ENCODE measurements around the gene DPYSL4. TPM values are rescaled to one million over a fixed set of nuclear protein-coding genes. Genes with fewer than 3 reads are reported as not detected.

Gene DPYSL4
- total RNA-seq, 1 experiment from 2014 or later = not detected

DNA sequence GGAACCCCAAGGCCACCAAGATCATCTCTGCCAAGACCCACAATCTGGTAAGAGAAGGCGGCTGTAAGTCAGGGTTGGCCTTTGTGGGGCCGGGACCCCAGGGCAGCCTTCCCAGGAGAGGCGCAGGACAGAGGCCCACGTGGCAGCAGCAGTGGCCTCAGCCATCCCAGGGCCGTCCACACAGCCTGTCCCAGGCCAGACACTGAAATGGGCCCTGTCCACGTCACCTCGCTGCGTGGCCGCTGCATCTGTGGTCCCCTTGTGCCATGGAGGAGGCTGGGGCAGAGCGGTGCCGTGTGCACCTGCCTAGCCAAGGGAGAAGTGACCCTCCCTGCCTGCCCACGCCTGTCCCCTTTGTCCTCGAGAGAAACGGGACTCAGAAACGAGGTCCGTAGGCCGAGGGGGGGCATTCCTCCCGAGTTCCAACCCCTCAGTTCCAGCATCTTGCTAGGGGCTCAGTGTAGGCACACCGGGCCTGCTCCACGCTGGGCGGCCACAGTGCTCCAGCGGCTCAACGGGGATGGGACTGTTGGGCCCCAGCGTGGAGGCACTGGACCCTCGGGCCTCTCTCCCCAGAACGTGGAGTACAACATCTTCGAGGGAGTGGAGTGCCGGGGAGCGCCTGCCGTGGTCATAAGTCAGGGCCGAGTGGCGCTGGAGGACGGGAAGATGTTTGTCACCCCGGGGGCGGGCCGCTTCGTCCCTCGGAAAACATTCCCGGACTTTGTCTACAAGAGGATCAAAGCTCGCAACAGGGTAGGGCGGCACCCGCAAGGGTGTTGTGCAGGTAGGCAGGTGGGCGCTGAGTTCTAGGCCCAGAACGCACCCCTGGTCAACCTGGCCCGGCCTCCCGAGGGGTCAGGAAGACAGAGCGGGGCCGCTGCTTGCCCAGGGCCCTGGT, 15.6 kb downstream of the DPYSL4 start:
- DNase-seq = no peak
- no peak overlapping the region for H3K4me3 ChIP-seq (ENCODE audit: low read length)
- H3K9ac ChIP-seq (ENCODE audit: low read length) = no peak overlapping the region
- no peak overlapping the region for H2AFZ ChIP-seq (ENCODE audit: low read length)
- H3K36me3 ChIP-seq (ENCODE audit: insufficient read depth, low read length) = no peaks in the 10 kb centered on the region
- H3K79me2 ChIP-seq (ENCODE audit: low read length) = no peaks in the 10 kb centered on the region
- no peaks in the 10 kb centered on the region for H4K20me1 ChIP-seq (ENCODE audit: insufficient read depth, low read depth, low read length)
- no peak overlapping the region for H3K27ac ChIP-seq (ENCODE audit: low read length)
- no peak overlapping the region for H3K4me2 ChIP-seq (ENCODE audit: low read depth, low read length, poor library complexity, severe bottlenecking)
- H3K9me3 ChIP-seq (ENCODE audit: low read length) = no peaks in the 10 kb centered on the region
- H3K27me3 ChIP-seq (ENCODE audit: low read length) = no peaks in the 10 kb centered on the region
- H3K4me1 ChIP-seq (ENCODE audit: low read length) = no peaks in the 10 kb centered on the region
- H3K9me2 ChIP-seq (replicated peaks; ENCODE audit: insufficient read depth, low read length) = no peaks in the 10 kb centered on the region

DNA sequence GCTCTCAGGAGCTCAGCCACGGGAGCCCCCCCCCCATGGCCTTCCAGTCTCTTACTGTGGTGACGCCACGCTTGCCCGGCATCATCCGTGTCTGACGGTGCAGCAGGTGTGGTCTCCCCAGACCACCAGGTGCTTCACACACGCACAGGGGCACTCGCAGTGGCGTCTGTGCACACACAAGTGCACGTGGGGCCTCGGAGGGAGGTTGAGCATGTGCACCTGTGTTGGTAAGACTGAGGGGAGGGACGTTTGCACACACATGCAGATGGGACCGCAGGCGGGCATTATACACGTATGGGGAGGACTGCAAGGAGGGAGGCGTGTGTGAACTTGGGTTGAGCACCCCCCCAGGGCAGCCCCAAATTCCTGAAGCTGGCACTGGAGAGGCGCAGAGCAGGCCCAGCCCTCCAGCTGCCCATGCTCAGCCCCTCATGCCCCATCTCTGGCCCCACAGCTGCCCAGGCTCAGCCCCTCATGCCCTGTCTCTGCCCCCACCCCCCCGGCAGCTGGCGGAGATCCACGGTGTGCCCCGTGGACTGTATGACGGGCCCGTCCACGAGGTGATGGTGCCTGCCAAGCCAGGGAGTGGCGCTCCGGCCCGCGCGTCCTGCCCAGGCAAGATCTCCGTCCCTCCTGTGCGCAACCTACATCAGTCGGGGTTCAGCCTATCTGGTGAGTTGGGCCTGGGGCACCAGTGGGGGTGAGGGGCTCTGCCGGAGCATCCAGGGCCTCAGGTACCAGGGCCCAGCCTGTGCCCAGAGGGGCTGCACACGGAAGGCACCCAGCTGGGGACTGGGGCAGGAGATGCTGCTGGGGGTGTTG, 16.7 kb downstream of the DPYSL4 start:
- no peaks in the 10 kb centered on the region for H3K9me2 ChIP-seq (replicated peaks; ENCODE audit: insufficient read depth, low read length)
- H3K27ac ChIP-seq (ENCODE audit: low read length) = no peak overlapping the region
- no peak overlapping the region for H2AFZ ChIP-seq (ENCODE audit: low read length)
- H3K4me2 ChIP-seq (ENCODE audit: low read depth, low read length, poor library complexity, severe bottlenecking) = no peak overlapping the region
- no peaks in the 10 kb centered on the region for H3K27me3 ChIP-seq (ENCODE audit: low read length)
- no peaks in the 10 kb centered on the region for H3K4me1 ChIP-seq (ENCODE audit: low read length)
- H3K36me3 ChIP-seq (ENCODE audit: insufficient read depth, low read length) = no peaks in the 10 kb centered on the region
- H3K9ac ChIP-seq (ENCODE audit: low read length) = no peak overlapping the region
- DNase-seq = no peak
- H4K20me1 ChIP-seq (ENCODE audit: insufficient read depth, low read depth, low read length) = no peaks in the 10 kb centered on the region
- H3K79me2 ChIP-seq (ENCODE audit: low read length) = no peaks in the 10 kb centered on the region
- H3K9me3 ChIP-seq (ENCODE audit: low read length) = no peaks in the 10 kb centered on the region
- no peak overlapping the region for H3K4me3 ChIP-seq (ENCODE audit: low read length)

GRCh38 chr10:132204078-132204780, 17.5 kb downstream of the DPYSL4 start:
- no peaks in the 10 kb centered on the region for H3K9me2 ChIP-seq (replicated peaks; ENCODE audit: insufficient read depth, low read length)
- no peaks in the 10 kb centered on the region for H3K36me3 ChIP-seq (ENCODE audit: insufficient read depth, low read length)
- no peak overlapping the region for H3K27ac ChIP-seq (ENCODE audit: low read length)
- H3K9ac ChIP-seq (ENCODE audit: low read length) = no peak overlapping the region
- H3K27me3 ChIP-seq (ENCODE audit: low read length) = no peaks in the 10 kb centered on the region
- no peak overlapping the region for H3K4me3 ChIP-seq (ENCODE audit: low read length)
- DNase-seq = no peak
- no peaks in the 10 kb centered on the region for H3K4me1 ChIP-seq (ENCODE audit: low read length)
- H3K4me2 ChIP-seq (ENCODE audit: low read depth, low read length, poor library complexity, severe bottlenecking) = no peak overlapping the region
- H4K20me1 ChIP-seq (ENCODE audit: insufficient read depth, low read depth, low read length) = no peaks in the 10 kb centered on the region
- no peak overlapping the region for H2AFZ ChIP-seq (ENCODE audit: low read length)
- no peaks in the 10 kb centered on the region for H3K9me3 ChIP-seq (ENCODE audit: low read length)
- no peaks in the 10 kb centered on the region for H3K79me2 ChIP-seq (ENCODE audit: low read length)

GRCh38 chr10:132204781-132205473, 18.2 kb downstream of the DPYSL4 start:
- no peak for DNase-seq
- Histone ChIP-seq H3K27ac (ENCODE audit: low read length) (no peak overlapping the region), H3K9ac (ENCODE audit: low read length) (no peak overlapping the region), H3K27me3 (ENCODE audit: low read length) (no peaks in the 10 kb centered on the region), H3K9me3 (ENCODE audit: low read length) (no peaks in the 10 kb centered on the region), H3K4me2 (ENCODE audit: low read depth, low read length, poor library complexity, severe bottlenecking) (no peak overlapping the region), H3K4me1 (ENCODE audit: low read length) (no peaks in the 10 kb centered on the region), H4K20me1 (ENCODE audit: insufficient read depth, low read depth, low read length) (no peaks in the 10 kb centered on the region), H2AFZ (ENCODE audit: low read length) (no peak overlapping the region), H3K4me3 (ENCODE audit: low read length) (no peak overlapping the region), H3K36me3 (ENCODE audit: insufficient read depth, low read length) (no peaks in the 10 kb centered on the region), H3K9me2 (replicated peaks; ENCODE audit: insufficient read depth, low read length) (no peaks in the 10 kb centered on the region), H3K79me2 (ENCODE audit: low read length) (no peaks in the 10 kb centered on the region)

- Histone ChIP-seq H3K9me2 (replicated peaks; ENCODE audit: insufficient read depth, low read length) (no peaks in the 10 kb centered on the region), H3K79me2 (ENCODE audit: low read length) (no peaks in the 10 kb centered on the region), H2AFZ (ENCODE audit: low read length) (no peak overlapping the region), H3K4me3 (ENCODE audit: low read length) (no peak overlapping the region), H3K4me2 (ENCODE audit: low read depth, low read length, poor library complexity, severe bottlenecking) (no peak overlapping the region), H3K9ac (ENCODE audit: low read length) (no peak overlapping the region), H4K20me1 (ENCODE audit: insufficient read depth, low read depth, low read length) (no peaks in the 10 kb centered on the region), H3K4me1 (ENCODE audit: low read length) (no peaks in the 10 kb centered on the region), H3K9me3 (ENCODE audit: low read length) (no peaks in the 10 kb centered on the region), H3K36me3 (ENCODE audit: insufficient read depth, low read length) (no peaks in the 10 kb centered on the region), H3K27me3 (ENCODE audit: low read length) (no peaks in the 10 kb centered on the region), H3K27ac (ENCODE audit: low read length) (no peak overlapping the region)
- no peak for DNase-seq
These were observed 19.1 kb downstream of the DPYSL4 start for GRCh38 chr10:132205650-132206376.

DNA sequence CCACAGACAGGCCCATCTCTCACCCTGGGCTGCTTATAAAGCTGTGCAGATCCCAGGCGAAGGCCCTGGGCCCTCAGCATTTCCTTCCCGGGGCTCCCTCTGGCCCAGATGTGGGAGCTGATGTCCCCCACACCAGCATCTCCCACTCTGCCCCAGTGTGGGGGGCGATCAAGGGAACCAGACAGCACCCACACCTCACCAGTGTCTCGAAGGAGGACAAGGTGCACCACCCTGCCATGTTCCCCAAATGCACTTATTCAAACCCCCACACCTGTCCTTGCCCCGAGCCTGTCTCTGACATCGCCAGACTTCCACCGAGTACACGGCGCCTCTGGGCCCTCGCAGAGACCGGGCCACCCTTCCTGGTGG, 19.6 kb downstream of the DPYSL4 start:
- H3K4me3 ChIP-seq (ENCODE audit: low read length) = no peak overlapping the region
- no peaks in the 10 kb centered on the region for H3K9me2 ChIP-seq (replicated peaks; ENCODE audit: insufficient read depth, low read length)
- no peak overlapping the region for H3K9ac ChIP-seq (ENCODE audit: low read length)
- no peaks in the 10 kb centered on the region for H3K79me2 ChIP-seq (ENCODE audit: low read length)
- no peak overlapping the region for H2AFZ ChIP-seq (ENCODE audit: low read length)
- H3K27ac ChIP-seq (ENCODE audit: low read length) = no peak overlapping the region
- H3K27me3 ChIP-seq (ENCODE audit: low read length) = no peaks in the 10 kb centered on the region
- H3K36me3 ChIP-seq (ENCODE audit: insufficient read depth, low read length) = no peaks in the 10 kb centered on the region
- H3K9me3 ChIP-seq (ENCODE audit: low read length) = no peaks in the 10 kb centered on the region
- H3K4me2 ChIP-seq (ENCODE audit: low read depth, low read length, poor library complexity, severe bottlenecking) = no peak overlapping the region
- no peaks in the 10 kb centered on the region for H4K20me1 ChIP-seq (ENCODE audit: insufficient read depth, low read depth, low read length)
- H3K4me1 ChIP-seq (ENCODE audit: low read length) = no peaks in the 10 kb centered on the region
- no peak for DNase-seq

- Histone ChIP-seq H3K9me2 (replicated peaks; ENCODE audit: insufficient read depth, low read length) (no peaks in the 10 kb centered on the region), H3K4me3 (ENCODE audit: low read length) (no peak overlapping the region), H3K4me2 (ENCODE audit: low read depth, low read length, poor library complexity, severe bottlenecking) (no peak overlapping the region), H3K9me3 (ENCODE audit: low read length) (no peaks in the 10 kb centered on the region), H3K27ac (ENCODE audit: low read length) (no peak overlapping the region), H3K36me3 (ENCODE audit: insufficient read depth, low read length) (no peaks in the 10 kb centered on the region), H3K4me1 (ENCODE audit: low read length) (no peaks in the 10 kb centered on the region), H4K20me1 (ENCODE audit: insufficient read depth, low read depth, low read length) (no peaks in the 10 kb centered on the region), H3K79me2 (ENCODE audit: low read length) (no peaks in the 10 kb centered on the region), H3K27me3 (ENCODE audit: low read length) (no peaks in the 10 kb centered on the region), H3K9ac (ENCODE audit: low read length) (no peak overlapping the region), H2AFZ (ENCODE audit: low read length) (no peak overlapping the region)
- no peak for DNase-seq
These were observed 20.2 kb downstream of the DPYSL4 start for GRCh38 chr10:132206806-132207535.
